ENCODE results near the gene MAP1LC3B2.
"Not testable (repeated sequence)": the region's sequence is repeated elsewhere in the genome, so short reads cannot be mapped to it uniquely, and the experiment has no call there.

Gene MAP1LC3B2

DNA sequence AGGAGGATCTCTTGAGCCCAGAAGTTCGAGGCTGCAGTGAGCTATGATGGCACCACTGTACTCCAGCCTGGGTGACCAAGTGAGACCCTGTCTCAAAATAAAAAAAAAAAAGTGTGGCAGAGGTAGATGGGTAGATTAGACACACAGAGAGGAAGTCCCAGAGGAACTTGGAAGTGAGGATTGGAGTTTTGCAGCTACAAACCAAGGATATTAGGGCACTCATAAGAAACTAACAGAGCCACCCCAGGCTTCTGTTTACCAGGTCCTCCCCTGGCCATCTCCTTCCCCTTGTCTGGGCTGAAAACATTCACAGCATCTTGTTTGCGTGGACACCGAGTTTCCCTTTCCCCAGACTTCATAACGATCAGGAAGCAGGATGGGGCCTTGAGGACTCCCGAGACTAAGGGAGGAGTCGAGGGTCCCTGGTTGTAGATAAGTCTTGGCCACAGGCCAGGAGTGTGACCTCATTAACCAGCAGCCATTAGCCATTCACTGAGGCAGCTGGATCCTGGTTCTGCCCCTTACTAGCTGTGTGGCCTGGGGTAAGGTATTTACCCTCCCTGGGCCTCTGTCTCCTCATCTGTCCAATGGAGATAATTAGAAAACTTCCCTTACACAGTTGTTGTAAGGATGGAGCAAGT is 2.1 kb downstream of the MAP1LC3B2 start:
- DNase-seq (ENCODE audit: low spot score), result no peak

DNA sequence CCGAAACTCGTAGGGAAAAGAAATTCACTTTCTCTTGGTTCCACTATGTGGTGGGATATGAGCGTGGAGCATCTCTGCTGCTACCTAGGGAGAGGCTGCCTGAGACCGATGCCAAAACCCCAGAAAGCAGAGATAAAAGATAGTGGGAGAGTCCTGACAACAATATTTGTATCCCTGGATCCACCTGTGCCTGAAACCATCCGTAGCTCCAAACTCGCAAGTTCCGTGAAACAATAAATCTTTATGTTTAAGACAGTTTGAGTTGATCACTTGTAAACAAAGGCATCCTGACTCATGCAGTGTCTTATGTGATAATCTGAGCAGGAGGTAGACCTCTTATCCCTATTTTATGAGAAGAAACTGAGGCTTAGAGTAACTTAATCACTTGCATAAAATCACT is 2.9 kb downstream of the MAP1LC3B2 start:
- DNase-seq (ENCODE audit: low spot score), result no peak

DNA sequence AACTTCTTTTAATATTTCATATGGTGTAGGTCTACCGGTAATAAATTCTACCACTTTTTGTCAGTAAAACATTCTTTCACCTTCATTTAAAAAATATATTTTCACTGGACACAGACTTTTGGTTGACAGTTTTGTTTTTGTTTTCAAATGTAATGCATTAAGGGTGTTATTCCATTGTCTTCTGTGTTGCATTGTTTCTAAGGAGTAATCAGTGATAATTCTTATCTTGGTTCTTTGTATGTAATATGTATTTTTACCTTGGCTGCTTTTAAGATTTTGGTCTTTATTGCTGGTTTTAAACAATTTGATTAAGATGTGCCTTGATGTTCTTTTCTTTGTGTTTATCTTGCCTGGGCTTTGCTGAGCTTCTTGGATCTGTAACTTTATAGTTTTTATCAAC is 4.1 kb downstream of the MAP1LC3B2 start:
- no peak for DNase-seq (ENCODE audit: low spot score)

DNA sequence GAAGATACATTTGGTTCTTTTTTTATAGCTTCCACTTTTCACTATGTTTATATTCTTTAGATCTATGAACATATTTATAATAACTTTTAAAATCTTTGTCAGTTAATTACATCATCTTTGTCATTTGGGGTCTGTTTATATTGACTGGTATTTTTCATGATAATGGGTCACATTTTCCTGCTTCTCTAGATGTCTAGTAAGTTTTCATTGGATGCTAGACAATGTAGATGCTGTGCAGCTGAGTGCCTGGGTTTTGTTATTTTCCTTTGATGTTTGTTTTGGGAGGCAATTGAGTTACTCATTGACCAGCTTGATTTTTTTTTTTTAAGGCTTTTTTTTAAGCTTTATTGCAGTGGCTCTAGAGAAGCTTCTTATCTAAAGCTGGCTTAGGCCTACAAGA is 4.9 kb downstream of the MAP1LC3B2 start:
- no peak for DNase-seq (ENCODE audit: low spot score)

DNA sequence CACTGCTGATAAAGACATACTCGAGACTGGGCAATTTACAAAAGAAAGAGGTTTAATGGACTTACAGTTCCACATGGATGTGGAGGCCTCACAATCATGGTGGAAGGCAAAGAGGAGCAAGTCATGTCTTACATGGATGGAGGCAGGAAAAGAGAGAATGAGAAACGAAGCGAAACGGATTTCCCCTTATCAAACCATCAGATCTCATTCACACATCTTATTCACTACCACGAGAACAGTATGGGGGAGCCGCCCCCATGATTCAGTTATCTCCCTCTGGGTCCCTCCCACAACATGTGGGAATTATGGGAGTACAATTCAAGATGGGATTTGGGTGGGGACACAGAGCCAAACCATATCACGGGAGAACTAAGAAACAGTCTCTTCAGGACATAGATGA is 6.0 kb downstream of the MAP1LC3B2 start:
- DNase-seq (ENCODE audit: low spot score), result not testable (repeated sequence)

DNA sequence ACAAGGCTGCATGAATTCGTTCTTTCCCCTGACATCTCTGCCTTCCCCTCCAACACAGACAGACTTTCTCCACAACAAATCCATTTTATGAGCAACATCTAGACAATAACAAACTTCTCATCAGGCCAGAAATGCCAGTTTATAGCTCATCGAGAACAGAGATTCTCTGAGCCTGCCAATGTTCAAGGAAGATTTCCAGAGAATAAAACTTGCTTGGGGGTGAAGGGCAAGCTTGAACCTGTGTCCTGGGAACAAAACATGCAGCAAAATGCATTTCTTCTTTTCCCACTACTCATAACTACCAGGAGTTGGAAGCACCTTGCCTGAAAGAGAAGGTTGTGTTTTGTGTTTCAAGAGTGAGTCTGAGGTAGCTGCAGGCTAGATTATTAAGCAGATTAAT is 6.8 kb downstream of the MAP1LC3B2 start:
- no peak for DNase-seq (ENCODE audit: low spot score)

DNA sequence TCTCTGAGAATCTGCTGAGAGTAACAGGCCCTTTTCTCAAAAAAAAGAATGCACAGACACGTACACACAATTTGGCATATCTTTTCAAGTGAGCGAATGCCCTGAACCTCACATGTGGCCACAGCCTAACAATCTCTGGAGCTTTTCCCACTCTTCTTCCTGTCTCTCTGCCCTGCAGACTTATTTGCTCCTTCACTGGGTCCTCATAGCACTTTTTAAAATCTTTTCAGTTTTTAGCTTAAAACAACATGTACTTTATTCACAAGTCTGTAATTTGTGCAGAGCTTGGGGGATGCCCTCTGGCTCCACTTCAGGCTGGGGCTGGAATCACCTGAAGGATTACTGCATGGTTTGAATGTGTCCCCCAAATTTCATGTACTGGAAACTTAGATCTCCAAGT is 9.0 kb downstream of the MAP1LC3B2 start:
- DNase-seq (ENCODE audit: low spot score), result no peak

DNA sequence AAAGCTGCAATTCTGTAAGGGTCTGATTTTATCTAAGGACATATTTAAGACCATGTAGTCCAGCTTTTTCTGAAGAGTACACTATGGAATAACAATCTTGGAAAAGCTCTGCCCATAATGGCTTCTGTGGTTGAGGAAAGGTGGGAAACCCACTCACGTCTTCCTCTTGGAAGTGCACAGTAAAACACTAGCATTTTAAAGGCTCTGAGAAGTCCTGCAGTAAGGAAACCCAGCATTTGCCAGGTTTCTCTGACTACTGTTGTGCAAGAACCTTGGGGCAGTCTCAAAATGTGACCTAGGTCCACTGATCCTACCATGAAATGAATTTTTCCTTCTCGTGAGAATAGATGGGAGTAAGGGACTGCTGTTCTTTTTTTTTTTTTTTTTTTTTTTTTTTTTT is 11.9 kb downstream of the MAP1LC3B2 start:
- DNase-seq (ENCODE audit: low spot score), result no peak

DNA sequence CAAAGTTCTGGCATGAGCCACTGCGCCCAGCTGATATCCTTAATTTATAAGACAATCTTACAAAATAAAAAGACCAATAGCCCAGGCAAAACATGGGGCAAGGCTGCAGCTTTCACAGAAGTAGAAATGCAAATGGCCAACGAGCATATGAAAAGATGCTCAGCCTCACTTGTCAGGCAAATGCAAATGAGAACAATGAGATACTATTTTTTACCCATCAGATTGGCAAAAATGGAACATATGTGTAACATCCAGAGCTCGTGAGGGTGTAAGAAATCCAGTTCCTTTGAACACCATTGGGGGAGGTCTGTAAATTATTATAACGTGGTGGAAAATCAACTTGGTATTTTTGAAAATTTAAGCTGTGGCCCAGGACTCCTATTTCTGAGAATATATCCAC is 14.6 kb downstream of the MAP1LC3B2 start:
- no peak for DNase-seq (ENCODE audit: low spot score)

DNA sequence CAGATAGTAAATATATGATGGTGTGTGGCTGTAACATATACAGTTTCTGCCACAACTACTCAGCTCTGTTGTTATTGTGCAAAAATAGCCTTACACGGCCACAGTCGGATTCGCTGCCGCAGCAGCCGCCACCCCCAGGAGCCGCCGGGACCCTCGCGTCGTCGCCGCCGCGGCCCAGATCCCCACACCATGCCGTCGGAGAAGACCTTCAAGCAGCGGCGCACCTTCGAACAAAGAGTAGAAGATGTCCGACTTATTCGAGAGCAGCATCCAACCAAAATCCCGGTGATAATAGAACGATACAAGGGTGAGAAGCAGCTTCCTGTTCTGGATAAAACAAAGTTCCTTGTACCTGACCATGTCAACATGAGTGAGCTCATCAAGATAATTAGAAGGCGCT is 16.6 kb downstream of the MAP1LC3B2 start:
- DNase-seq (ENCODE audit: low spot score), result not testable (repeated sequence)

DNA sequence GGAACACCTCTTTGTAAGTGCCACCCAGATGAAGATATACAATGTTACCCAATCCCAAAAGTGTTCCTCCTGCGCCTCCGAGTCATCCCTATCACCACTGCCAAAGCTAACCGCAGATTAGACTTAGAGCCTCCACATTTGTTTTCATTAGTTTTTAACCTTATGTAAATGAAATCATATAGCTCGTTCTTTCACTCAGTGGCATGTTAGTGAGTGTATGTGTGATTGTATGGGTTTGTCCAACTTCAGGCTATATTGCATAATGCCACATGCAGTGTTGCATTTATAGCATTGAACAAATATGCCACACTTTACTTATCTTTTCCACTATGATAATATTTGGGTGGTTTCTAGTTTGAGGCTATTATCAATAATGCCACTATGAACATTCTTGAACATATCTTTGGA is 18.0 kb downstream of the MAP1LC3B2 start:
- no peak for DNase-seq (ENCODE audit: low spot score)

DNA sequence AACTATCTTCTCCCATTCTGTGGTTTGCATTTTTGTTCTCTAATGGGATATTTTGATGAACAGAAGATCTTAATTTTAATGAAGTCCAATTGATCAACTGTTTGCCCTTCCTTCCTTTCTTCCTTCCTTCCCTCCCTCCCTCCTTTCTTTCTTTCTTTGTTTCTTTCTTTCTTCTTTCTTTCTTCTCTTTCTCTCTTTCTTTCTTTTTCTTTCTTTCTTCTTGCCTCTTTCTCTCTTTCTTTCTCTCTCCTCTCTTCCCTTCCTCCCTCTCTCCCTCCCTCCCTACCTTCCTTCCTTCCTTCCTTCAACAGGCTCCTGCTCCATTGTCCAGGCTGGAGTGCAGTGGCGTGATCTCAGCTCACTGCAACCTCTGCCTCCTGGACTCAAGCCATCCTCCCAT is 18.9 kb downstream of the MAP1LC3B2 start:
- no peak for DNase-seq (ENCODE audit: low spot score)

DNA sequence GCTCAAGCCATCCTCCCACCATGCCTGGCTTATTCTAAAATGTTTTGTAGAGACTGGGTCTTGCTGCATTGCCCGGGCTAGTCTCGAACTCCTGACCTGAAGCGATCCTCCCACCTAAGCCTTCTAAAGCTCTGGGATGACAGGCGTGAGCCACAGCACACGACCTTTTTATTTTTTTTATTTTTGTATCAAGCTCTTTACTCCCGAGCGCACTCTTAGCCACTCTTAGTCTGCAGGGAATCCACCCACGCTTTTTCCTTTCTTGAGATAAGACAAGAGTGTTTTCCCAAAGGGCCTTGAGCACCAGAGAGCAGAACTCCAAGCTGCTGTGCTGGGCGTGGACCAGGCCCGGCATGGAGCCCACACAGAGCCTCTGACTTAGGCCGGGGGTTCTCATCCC is 23.4 kb downstream of the MAP1LC3B2 start:
- no peak for DNase-seq (ENCODE audit: low spot score)

DNA sequence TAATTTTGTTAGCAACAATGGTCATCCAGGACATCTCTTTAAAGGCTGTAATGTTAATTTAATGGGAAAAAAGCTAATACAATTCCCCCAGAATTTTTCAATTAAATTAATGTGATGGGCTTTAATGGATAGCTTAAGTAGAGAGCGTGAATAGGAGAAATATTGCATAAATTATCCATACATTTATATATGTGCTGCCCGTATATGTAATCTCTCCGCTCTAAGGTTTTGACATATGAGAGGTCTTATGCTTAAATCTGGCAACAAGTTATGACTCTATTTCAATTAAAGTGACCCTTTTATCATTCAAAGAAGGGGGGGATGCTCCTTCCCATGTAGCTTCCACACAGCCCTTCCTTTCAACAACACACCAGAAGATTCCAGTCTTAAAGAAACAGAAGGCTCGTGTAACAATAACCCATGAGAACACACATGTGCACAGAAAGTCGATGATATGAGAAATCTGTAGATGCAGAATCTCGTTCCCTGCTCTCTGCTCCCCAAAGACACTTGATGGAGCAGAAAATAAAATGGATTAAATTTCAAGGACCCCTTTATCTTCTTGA is 24.0 kb downstream of the MAP1LC3B2 start:
- DNase-seq (ENCODE audit: low spot score), result no peak

DNA sequence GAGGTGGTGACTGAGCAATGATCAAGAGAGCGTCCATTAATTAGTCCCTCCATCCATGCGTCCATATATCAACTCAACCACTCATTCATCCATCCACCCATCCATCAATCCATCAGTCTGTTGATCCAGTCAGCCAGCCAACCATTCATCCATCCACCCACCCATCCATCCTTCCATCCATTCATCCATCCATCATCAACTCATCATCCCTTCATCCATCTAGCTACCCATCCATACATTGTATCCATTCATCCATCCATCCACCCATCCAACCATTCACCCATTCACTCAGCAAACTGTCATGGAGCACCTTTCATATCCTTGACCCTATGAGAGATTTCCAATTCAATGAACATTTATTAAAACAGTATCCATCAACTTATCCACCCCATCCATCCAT is 28.1 kb downstream of the MAP1LC3B2 start:
- no peak for DNase-seq (ENCODE audit: low spot score)

DNA sequence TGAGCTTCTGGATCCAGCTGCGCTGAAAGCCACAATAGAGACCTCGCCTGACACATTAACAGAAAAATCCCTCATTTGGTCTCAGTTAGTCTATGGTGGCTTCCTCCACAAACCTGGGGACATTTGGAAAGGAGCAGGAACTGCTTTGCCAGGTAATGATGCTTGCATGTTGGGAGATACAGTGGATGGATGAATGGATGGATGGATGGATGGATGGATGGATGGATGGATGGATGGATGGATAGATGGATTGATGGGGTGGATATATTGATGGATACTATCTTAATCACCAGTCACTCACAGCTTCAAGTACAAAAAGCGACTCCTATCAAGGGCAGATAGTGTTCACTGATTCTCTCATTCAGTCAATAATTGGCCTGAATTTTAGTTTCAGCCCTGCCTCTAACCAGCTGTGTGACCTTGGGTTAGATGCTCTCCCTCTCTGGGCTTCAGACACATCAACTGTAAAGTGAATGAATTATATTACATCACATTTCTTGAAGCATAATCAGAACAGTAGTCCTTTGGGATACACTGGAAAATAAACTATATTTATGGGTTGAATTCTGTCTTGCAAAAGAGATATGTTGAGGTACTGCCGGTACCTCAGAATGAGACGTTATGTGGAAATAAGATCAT is 29.3 kb downstream of the MAP1LC3B2 start:
- no peak for DNase-seq (ENCODE audit: low spot score)

DNA sequence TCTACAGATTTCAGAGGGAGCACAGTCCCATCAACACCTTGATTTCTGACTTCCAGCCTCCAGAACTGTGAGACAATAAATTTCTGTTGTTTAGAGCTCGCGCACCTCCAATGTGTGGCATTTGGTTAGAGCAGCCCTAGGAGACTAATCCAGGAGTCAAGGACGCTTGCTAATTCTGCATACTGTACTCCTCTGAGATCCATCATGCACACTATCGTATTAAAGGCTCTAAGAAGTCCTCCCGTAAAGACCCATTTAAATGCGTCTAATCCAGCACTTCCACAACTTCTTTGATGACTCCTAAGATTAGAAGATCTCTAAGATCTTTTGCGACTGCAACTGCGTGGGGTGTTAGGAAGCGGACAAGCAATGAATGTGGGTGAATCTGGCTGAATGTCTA is 30.4 kb downstream of the MAP1LC3B2 start:
- no peak for DNase-seq (ENCODE audit: low spot score)

DNA sequence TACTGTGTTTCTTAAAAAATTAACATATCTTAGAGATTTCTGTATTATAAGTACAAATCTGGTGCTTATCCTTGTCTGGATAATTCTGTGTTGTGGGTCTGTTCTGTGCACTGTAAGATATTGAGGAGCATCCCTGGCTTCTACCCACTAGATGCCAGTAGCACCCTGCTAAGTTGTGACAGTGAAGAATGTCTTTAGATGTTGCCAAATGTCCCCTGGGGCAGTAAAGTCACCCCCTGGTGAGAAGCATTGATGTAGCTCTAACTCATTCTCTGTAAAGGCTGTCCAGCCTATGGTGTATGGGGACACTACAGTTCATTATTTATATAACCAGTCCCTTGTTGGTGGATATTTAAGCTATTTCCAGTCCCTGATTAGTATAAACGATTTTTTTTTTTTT is 31.4 kb downstream of the MAP1LC3B2 start:
- DNase-seq (ENCODE audit: low spot score), result no peak

DNA sequence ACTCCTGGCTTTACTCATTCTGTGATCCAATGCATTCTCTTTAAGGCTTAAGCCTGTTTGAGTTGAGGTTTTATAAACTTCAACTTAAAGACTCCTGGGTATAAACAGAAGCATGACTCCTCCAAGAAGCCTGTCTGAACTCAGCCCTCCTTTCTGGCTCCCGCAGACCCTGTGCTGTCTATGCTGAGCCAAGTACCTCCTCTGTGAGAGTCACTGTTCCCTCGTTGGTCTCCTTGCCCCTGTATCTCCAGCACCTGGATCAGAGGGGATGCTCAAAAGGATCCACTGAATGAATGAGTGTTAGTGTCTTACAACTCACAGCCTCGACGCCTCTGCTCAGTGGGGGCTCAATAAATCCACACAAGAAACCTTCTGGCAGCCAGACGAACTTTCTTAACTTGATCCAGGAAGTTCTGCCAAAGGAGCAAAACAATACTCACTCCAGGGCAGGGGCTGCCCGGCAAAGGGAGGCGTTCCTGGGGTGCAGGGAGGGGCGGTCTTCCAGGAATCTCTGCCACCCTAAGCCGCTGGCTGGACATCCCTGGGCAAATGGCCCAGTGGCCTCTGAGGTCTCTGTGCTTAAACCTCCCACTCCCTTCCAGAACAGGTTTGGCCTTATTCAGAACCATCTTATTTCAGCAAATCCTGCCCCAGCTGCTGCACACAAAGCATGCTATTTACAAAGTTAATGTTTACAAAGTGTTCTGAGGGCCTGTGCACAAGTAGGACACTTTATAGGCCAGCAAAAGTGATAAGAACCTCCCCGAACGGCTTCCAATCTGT is 32.9 kb downstream of the MAP1LC3B2 start:
- peak; percentile 72 for DNase-seq (ENCODE audit: low spot score)

DNA sequence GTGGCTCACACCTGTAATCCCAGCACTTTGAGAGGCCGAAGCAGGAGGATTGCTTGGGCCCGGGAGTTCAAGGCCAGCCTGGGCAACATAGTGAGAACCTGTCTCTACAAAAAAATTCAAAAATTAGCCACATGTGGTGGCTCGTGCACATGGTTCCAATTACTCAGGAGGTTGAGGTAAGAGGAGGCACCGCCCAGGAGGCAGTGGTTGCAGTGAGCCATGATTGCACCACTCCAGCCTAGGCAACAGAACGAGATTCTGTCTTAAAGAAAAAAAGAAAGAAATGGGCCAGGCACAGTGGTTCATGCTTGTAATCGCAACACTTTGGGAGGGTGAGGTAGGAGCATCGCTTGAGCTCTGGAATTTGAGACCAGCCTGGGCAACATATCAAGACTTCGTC is 33.5 kb downstream of the MAP1LC3B2 start:
- DNase-seq (ENCODE audit: low spot score), result no peak

DNA sequence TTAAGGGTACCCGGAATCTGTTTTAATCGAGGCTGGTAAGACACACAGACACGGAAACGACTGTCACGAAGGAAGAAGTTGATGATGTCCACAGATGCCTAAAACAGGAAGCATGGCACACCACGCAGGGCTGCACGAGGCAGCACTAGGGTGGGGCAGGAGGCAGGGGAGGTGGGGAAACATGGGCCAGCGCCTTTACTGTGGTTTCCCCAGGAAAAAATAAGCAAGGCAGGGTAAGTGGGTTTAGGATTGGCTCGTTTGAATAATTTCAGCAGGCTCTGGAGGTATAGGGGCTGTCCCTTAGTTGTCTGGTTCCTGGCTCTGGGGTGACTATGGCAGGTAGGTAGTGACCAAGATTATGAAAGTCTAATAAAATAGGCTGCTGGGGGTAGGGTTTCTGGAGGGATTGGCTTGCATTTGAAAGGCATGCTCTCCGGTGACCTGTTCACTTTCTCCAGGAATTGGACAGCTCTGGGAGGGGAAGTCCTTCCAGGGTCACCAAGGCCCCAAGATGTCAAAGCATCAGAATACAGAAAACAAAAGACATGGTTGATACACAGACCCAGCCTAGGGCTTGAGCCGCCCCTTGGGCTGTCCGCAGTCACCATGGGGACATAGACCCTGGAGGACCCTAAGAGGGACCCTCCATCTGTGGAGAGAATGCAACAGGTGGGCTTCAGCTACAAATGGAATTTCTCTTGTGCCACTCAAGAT is 35.3 kb downstream of the MAP1LC3B2 start:
- DNase-seq (ENCODE audit: low spot score), result no peak

DNA sequence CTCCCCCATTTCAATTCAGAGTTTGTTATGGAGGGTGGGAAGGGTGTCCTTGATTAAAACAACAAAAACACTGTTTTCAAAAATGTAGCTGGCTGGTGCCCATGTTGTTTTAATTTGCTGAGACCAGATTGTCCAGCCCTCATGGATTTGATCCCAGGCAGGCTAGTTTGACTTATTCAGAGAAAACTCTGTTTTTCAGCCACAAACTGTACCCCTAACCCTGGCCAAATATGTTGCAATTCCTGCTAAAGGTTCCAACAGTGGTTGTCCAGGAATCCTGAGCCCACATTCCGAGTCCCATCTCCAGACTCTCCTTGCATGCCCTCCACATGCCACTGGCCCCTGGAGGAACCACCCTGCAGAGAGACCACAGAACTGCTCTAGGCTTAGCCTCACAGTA is 36.0 kb downstream of the MAP1LC3B2 start:
- no peak for DNase-seq (ENCODE audit: low spot score)
